Aorta (tissue), 5 donors: Measurements from ENCODE around the gene RHOU. TPM values are rescaled to one million over a fixed set of nuclear protein-coding genes. Genes with fewer than 3 reads are reported as not detected.
"Not testable (repeated sequence)": the region's sequence is repeated elsewhere in the genome, so short reads cannot be mapped to it uniquely, and the experiment has no call there.

Source experiments
- ATAC-seq: fragments of 200-7000 bp; cut with Tn5 transposase; one replicate; pipeline ENCODE4 v1.9.1; 2022; ENCODE audit warnings: moderate library complexity; ENCODE audit not compliant: low FRiP score
- DNase-seq, 2 donors: peaks; one replicate each; pipeline ENCODE4 v3.0.0-alpha.2; 2020
- H3K27ac ChIP-seq, 2 donors: one replicate each; pipeline ENCODE4 v1.5.1; 2013; ENCODE audit warnings: low read length in 2 of 2, mild to moderate bottlenecking in 2 of 2, moderate library complexity in 2 of 2, control low read depth in 1 of 2, inconsistent platforms in 1 of 2, low read depth in 1 of 2
- H3K27me3 ChIP-seq, 2 donors: one replicate each; pipeline ENCODE4 v1.6.1; 2013; ENCODE audit warnings: control low read depth in 1 of 2, low read length in 1 of 2, mild to moderate bottlenecking in 1 of 2, moderate library complexity in 1 of 2; ENCODE audit not compliant: insufficient read depth in 2 of 2, control insufficient read depth in 1 of 2
- H3K36me3 ChIP-seq, 2 donors: one replicate each; pipeline ENCODE4 v1.6.1; 2013; ENCODE audit warnings: control low read depth in 1 of 2, low read length in 1 of 2, mild to moderate bottlenecking in 1 of 2; ENCODE audit not compliant: insufficient read depth in 2 of 2, control insufficient read depth in 1 of 2
- H3K4me1 ChIP-seq, 2 donors: one replicate each; pipeline ENCODE4 v1.6.1; 2013; ENCODE audit warnings: low read length in 2 of 2, control low read depth in 1 of 2, mild to moderate bottlenecking in 1 of 2, moderate library complexity in 1 of 2; ENCODE audit not compliant: insufficient read depth in 2 of 2, control insufficient read depth in 1 of 2
- H3K4me3 ChIP-seq, 2 donors: one replicate each; pipeline ENCODE4 v1.5.1; 2013; ENCODE audit warnings: low read length in 2 of 2, control low read depth in 1 of 2, mild to moderate bottlenecking in 1 of 2
- H3K9me3 ChIP-seq: one replicate; pipeline ENCODE4 v1.6.1; 2013; ENCODE audit warnings: mild to moderate bottlenecking, low read length; ENCODE audit not compliant: control insufficient read depth
- WGBS, 2 donors: extraction: QIAGEN DNeasy Blood & Tissue Kit; methylation state at CpG; one replicate each; pipeline ENCODE4 v1.1.7; 2013; 5-methylcytosine and 5-hydroxymethylcytosine counted together
- intact Hi-C, 2 donors: fragments of 100-400 bp; cut with DNase I; formaldehyde crosslinking; loops; one replicate each; pipeline versions ENCODE4 v1.14.2 to v1.15.0; 2022
- polyA plus RNA-seq, 2 donors: library from polyadenylated mRNA; stranded (reverse); fragments of 200-250 nt; gene quantifications; one replicate each; pipeline ENCODE4 v1.2.3, GENCODE V29; 2013
- total RNA-seq, 2 donors: library from RNA; stranded (reverse); fragmentation: NEBNext Ultra II Directional; extraction: Animal tissue kit (Norgen Biotek cat#: 25700); gene quantifications; one replicate each; pipeline ENCODE4 v1.2.1, GENCODE V29; 2021
- donor health status: healthy with polysubstance abuse.
- donor health status: Bipolar disorder and iron deficiency.
- donor health status: DM: no; HTN: no; CAD: no.
- donor health status: DM: no; HTN: no; CAD: no.
- donor health status: DM: yes; HTN: yes; CAD: no.

The RHOU gene
- total and polyA plus RNA-seq, 4 donors: 15.4 to 37.3 (median 31.4) TPM

- no peaks in the 10 kb centered on the region for H3K27me3 ChIP-seq
- H3K36me3 ChIP-seq: no peaks in the 10 kb centered on the region
- no peak overlapping the region for H3K4me3 ChIP-seq
- no peak for ATAC-seq
- 91% methylated on average over 5 of the region's 5 CpGs for WGBS, 2 donors
- H3K27ac ChIP-seq: no peak overlapping the region
- intact Hi-C loops: no loop called here
- no peak for DNase-seq
- H3K9me3 ChIP-seq: no peaks in the 10 kb centered on the region
- H3K4me1 ChIP-seq: no peaks in the 10 kb centered on the region
These were observed 35.5 kb downstream of the RHOU start for GRCh38 chr1:228770779-228771223.

GRCh38 chr1:228772516-228773212 lies 37.4 kb downstream of the RHOU start:
- 78 to 79% methylated on average over 4 of the region's 4 CpGs for WGBS, 2 donors
- DNase-seq: no peak
- ATAC-seq: no peak
- H3K36me3 ChIP-seq: no peaks in the 10 kb centered on the region
- H3K9me3 ChIP-seq: no peaks in the 10 kb centered on the region
- no peak overlapping the region for H3K4me3 ChIP-seq
- intact Hi-C loops: no loop called here
- no peaks in the 10 kb centered on the region for H3K4me1 ChIP-seq
- H3K27ac ChIP-seq: no peak overlapping the region
- no peaks in the 10 kb centered on the region for H3K27me3 ChIP-seq

- intact Hi-C loops, H3K4me3 ChIP-seq, H3K27me3 ChIP-seq, DNase-seq, ATAC-seq, H3K4me1 ChIP-seq, H3K27ac ChIP-seq, H3K9me3 ChIP-seq, H3K36me3 ChIP-seq: not testable (repeated sequence)
- 87 to 88% methylated on average over 9 of the region's 9 CpGs for WGBS, 2 donors
These were observed 40.7 kb downstream of the RHOU start for GRCh38 chr1:228775946-228776345.

- Histone ChIP-seq H3K4me1 (no peaks in the 10 kb centered on the region), H3K27ac (no peak overlapping the region), H3K36me3 (no peaks in the 10 kb centered on the region), H3K4me3 (no peak overlapping the region), H3K27me3 (no peaks in the 10 kb centered on the region), H3K9me3 (no peaks in the 10 kb centered on the region)
- 87 to 91% methylated on average over 2 of the region's 2 CpGs for WGBS, 2 donors
- no peak for DNase-seq
- intact Hi-C loops: no loop called here
- ATAC-seq: no peak
These were observed 41.2 kb downstream of the RHOU start for GRCh38 chr1:228776449-228776848.

- H3K27me3 ChIP-seq: no peaks in the 10 kb centered on the region
- intact Hi-C loops: no loop called here
- H3K27ac ChIP-seq: no peak overlapping the region
- no peaks in the 10 kb centered on the region for H3K36me3 ChIP-seq
- no peaks in the 10 kb centered on the region for H3K4me1 ChIP-seq
- H3K4me3 ChIP-seq: no peak overlapping the region
- ATAC-seq: no peak
- H3K9me3 ChIP-seq: no peaks in the 10 kb centered on the region
- WGBS, 2 donors: 80 to 86% methylated on average over 4 of the region's 4 CpGs
- no peak for DNase-seq
These were observed 42.0 kb downstream of the RHOU start for GRCh38 chr1:228777236-228777635.

GRCh38 chr1:228778026-228778425 lies 42.7 kb downstream of the RHOU start:
- DNase-seq (no peak), ATAC-seq (no peak)
- Histone ChIP-seq H3K4me1 (no peaks in the 10 kb centered on the region), H3K36me3 (no peaks in the 10 kb centered on the region), H3K27me3 (no peaks in the 10 kb centered on the region), H3K9me3 (no peaks in the 10 kb centered on the region), H3K4me3 (no peak overlapping the region), H3K27ac (no peak overlapping the region)
- WGBS, 2 donors: 89 to 98% methylated on average over 1 of the region's 1 CpG
- intact Hi-C loops: no loop called here

GRCh38 chr1:228778466-228778865 lies 43.2 kb downstream of the RHOU start:
- no peak overlapping the region for H3K4me3 ChIP-seq
- no peak overlapping the region for H3K27ac ChIP-seq
- H3K36me3 ChIP-seq: no peaks in the 10 kb centered on the region
- no peaks in the 10 kb centered on the region for H3K4me1 ChIP-seq
- no peak for DNase-seq
- no peaks in the 10 kb centered on the region for H3K9me3 ChIP-seq
- 86 to 89% methylated on average over 3 of the region's 3 CpGs for WGBS, 2 donors
- H3K27me3 ChIP-seq: no peaks in the 10 kb centered on the region
- no peak for ATAC-seq
- intact Hi-C loops: no loop called here

- H3K36me3 ChIP-seq: no peaks in the 10 kb centered on the region
- H3K9me3 ChIP-seq: no peaks in the 10 kb centered on the region
- intact Hi-C loops: no loop called here
- DNase-seq (no peak), ATAC-seq (no peak)
- H3K27me3 ChIP-seq: no peaks in the 10 kb centered on the region
- H3K4me1 ChIP-seq: no peaks in the 10 kb centered on the region
- H3K27ac ChIP-seq: no peak overlapping the region
- no peak overlapping the region for H3K4me3 ChIP-seq
These were observed 43.7 kb downstream of the RHOU start for GRCh38 chr1:228778961-228779360.

GRCh38 chr1:228781161-228781808 lies 46.0 kb downstream of the RHOU start:
- no peak overlapping the region for H3K27ac ChIP-seq
- H3K27me3 ChIP-seq: no peaks in the 10 kb centered on the region
- H3K36me3 ChIP-seq: no peaks in the 10 kb centered on the region
- DNase-seq: no peak
- H3K9me3 ChIP-seq: no peaks in the 10 kb centered on the region
- ATAC-seq: no peak
- 42 to 59% methylated on average over 8 of the region's 8 CpGs for WGBS, 2 donors
- H3K4me3 ChIP-seq: no peak overlapping the region
- no peaks in the 10 kb centered on the region for H3K4me1 ChIP-seq
- intact Hi-C loops: no loop called here
